MM.1S (cell line): ENCODE data around the gene TSPAN4.
A peak's percentile ranks its signal among the peaks of the same experiment; 100 is the strongest.

Experiments used
- CTCF ChIP-seq: fragments of 300-600 bp; sonication (generic); IDR thresholded peaks from 2 replicates; pipeline ENCODE4 v1.5.1; 2016; ENCODE audit warnings: antibody characterized with exemption, low read length, mixed read lengths
- EZH2 ChIP-seq: fragments of 300-600 bp; sonication (generic); optimal IDR thresholded peaks from 2 replicates; pipeline ENCODE3; 2017; ENCODE audit warnings: low read depth, mild to moderate bottlenecking, antibody characterized with exemption, low read length, mixed read lengths

- TF ChIP-seq CTCF = peak; percentile 25
- no peak for TF ChIP-seq EZH2
Measured at GRCh38 chr11:839875-840617, 2.6 kb upstream of the TSPAN4 start.
